ENCODE results near the gene OLFML3.
A peak's percentile ranks its signal among the peaks of the same experiment; 100 is the strongest.
"Not testable (repeated sequence)": the region's sequence is repeated elsewhere in the genome, so short reads cannot be mapped to it uniquely, and the experiment has no call there.

The OLFML3 gene

DNA sequence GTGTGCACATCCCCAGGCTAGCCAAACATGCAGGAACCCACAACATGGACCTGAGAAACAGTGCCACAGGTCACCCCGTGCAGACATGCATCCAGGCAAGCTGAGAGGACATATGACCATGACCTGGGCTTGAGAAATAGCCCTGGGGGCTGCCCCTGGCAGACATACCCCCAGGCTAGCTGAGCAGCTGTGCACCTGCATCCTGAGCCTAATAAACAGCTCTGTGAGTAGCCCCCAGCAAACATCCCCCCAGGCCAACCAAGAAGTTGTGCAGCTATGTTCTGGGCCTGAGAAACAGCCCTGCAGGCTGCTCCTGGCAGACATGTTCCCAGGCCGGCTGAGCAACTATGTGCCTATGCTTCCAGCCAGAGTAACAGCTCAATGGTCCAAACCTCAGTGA, 14.5 kb downstream of the OLFML3 start:
- no peak for DNase-seq

DNA sequence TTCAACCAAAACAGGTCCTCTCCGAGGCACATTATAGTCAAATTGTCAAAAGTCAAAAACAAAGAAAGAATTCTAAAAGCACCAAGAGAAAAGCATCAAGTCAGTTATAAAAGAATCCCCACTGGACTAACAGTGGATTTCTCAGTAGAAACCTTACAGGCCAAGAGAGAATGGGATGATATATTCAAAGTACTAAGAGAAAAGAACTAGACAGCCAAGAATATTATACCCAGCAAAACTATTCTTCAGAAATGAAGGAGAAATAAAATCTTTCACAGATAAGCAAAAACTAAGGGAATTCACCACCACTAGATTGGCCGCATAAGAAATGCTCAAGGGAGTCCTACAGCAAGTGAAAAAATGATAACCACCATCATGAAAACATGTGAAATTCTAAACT, 16.1 kb downstream of the OLFML3 start:
- DNase-seq: no peak

DNA sequence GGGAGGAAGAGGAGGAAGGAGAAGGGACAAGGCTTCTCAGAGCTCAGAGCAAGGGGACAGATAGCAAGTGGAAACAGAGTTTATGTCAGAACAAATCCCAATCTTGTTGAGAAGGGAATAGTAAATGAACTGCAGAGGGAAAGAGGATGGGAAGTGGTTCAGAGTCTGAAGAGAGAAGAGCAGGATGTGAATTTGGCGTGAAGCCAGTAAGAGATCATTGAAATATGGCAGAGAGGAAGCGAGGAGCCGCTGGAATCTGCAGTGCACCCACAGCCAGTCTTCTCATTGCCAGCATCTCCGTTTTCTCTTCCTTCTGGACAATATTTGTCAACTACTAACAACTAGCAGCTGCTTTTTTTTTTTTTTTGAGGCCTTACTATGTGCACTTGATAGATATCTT, 19.1 kb downstream of the OLFML3 start:
- DNase-seq: no peak

DNA sequence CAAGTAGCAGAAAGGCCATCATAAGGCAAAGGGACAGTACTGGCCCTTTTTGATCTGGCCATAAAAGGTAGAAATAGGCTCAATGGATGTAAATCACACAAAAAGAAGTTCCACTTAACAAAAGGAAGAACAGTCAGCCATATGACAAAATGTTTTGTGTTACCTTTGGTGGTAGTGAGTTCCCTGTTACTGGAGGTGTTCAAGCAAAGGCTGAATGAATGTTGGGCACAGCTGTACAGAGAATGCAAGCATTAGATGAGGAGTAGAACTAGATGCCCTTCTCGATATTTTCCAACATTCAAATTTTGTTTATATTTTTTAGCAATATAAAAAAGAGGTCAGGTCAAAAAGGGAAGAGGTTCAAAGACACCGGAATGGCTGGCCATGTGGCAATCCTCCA, 20.0 kb downstream of the OLFML3 start:
- no peak for DNase-seq

DNA sequence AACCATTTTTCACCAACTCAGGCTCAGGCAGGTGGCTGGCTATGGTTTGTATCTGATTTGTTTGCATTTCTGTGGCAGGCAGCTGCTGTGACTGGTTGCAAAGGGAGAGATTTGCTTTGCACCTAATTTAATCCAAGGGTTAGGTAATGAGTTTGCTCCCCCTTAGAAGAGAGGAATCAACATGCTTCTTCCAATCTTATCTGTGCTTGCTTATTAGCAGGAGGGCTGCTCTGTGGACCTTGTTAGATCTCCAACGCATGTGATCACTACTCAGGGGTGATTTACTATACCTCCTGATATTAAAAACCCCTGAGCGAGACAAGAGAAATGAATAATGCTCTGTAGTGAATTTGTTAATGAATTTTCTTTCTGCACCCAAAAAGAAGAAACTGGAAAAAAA, 20.5 kb downstream of the OLFML3 start:
- DNase-seq: peak; percentile 20

DNA sequence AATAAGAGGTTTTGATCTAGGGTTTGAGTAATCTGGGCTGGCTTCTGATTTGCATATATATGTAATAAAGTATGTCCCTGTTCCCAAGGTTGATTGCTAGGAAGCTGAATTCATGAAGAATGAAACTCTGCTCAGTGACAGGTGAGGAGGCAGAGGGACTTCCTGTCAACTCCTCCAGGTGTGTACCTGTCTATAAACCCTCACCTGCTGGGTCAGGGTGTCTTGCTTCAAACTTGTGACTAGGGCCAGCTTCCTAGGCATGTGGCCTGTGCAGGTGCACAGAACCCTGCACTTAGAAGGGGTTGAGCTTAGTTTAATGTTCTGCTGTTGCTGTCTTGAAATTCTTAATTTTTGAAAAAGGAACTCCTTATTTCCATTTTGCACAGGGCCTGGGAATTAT, 21.1 kb downstream of the OLFML3 start:
- DNase-seq: no peak

DNA sequence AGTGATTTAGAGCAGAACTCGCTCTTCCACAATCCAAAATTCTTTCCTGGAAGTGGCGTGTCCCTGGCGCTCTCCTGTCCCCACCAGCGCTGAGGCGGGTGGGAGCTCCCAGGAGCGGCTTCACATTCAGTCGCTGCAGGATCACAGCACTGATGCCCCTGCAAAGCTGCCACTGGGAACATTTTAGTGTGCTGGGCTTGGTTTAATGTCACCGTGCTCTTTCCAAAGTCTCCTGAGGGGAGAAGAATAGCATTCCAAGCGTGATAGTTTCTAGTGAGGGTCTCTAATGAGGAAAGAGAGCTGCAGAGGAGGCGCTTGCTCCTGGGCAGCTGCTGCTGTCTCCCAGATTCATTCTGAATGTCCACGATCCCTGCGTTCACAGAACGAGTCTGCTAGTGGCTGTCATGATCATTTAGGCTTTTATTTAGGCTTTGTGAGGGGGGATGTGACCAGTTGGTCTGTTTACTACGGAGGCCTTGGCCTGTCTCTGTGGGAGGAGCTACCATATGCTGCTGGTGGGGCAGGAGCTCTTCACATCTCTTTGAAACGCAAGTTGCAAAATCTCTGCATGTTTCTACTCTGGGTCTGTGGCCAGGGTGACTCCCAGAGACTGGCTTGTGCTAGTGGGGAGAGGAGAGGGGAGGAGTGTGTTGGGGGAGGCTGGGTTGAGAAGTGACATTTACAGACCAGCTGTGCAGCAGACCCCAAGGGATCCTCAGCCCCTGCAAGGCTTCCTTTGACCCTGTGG, 23.4 kb downstream of the OLFML3 start:
- no peak for DNase-seq

DNA sequence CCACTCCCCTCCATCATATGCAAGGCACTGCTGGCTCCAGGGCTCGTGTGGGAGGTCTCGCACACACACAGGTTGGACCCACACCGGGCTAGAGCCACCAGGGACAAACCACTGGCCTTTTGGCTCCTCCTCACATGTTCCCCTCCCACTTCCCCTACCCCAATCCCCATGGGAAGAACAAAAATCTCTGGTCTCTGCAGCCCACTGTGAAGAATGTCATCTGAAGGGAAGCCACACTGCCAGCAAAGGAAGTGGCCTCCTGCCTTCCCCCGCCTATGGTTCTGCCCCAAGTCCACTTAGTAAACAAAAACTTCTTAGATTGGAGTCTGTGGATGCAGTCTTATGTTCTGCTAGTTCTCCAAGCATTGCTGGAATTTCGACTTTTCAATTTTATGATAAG, 24.2 kb downstream of the OLFML3 start:
- no peak for DNase-seq

DNA sequence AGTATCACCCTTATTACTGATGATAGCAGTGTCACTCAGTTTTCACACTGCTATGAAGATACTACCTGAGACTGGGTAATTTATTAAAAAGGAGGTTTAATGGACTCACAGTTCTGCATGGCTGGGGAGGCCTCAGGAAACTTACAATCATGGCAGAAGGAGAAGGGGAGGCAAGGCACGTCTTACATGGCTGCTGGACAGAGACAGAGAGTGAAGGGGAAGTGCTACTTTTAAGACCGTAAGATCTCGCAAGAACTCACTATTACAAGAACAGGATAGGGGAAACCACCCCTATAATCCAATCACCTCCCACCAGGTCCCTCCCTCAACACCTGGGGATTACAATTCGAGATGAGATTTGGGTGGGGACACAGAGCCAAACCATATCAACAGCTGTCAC, 27.6 kb downstream of the OLFML3 start:
- DNase-seq: not testable (repeated sequence)

DNA sequence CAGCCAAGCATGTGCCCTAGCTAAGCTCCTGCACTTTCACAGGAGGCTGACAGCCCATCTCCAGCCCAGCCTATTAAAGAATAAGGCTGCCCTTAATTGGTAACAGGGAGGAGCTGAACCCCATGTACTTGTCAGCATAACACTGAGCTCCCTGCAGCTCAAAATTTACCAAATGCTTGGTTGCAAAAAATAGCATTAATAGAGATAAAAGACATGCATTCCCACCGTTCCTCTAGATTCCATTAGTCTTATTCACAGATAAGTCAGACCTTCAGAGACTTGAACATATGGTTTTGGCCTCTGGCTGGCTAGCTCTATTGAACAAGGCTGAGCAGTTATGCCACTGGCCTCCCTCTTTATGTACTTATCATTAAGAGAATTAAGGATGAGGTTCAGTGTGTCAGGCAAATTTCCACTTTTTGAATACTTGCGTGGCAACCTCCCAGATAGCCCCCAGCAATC, 29.2 kb downstream of the OLFML3 start:
- no peak for DNase-seq

DNA sequence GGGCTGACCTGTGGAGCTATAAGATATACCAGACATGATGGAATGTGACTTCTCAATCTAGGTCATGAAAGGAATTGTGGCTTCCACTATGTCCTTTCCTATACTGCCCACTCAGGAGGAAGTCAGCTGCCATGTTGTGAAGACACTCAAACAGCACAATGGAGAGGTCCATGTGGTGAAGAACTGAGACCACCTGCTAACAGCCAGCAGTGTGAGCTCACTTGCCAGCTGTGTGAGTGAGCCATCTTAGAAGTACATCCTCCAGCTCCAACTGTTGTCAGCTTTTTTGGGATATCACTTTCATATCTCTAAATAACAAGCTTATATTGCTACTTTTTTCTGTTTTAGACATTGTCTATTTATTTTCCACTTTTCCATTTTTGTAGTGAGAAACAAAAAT, 29.7 kb downstream of the OLFML3 start:
- DNase-seq: no peak

DNA sequence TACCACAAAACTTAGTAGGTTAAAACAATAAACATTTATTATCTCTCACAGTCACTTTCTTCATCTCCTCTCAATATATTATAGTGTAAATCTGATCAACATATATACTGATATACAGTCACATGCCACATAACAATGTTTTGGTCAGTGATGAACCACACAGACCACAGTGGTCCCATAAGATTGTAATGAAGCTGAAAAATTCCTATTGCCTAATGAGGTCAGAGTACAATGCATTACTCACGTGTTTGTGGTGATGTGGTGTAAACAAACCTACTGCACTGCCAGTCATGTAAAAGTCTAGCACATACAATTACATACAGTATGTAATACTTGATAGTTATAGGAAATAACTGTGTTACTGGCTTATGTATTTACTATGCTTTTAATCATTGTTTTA, 30.1 kb downstream of the OLFML3 start:
- DNase-seq: no peak

DNA sequence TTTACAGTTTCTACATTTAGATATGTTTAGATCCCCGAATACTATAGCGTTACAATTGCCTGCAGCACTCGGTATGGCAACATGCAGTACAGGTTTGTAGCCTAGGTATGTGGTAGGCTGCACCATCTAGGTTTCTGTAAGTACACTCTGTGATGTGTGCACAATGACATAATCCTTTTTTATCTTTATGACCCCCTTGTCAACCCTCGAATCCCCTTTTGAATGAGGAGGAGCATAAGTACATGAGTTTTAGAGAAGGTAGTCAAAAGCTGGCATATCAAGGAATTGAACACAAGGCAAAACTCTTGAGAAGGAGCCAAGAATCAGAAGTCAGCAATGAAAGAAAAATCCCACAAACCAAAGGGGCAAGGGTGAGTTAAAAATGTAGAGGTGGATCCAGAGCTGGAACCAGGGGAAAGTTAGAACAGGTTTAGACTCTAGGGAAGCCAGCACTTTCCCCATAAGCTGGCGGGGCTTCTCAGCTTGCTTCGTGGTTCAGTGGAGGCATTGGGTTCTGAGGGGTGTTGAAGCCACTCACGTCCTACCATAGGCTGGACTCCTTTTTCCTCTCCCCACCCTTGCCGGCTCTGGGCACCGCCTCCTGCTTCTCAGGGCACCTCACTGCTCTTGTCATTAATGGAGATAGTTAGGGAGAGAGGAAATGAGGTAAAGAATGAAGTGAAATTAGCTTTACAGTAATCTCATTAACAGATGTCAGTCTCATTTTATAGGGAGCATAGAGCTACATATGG, 31.3 kb downstream of the OLFML3 start:
- no peak for DNase-seq

DNA sequence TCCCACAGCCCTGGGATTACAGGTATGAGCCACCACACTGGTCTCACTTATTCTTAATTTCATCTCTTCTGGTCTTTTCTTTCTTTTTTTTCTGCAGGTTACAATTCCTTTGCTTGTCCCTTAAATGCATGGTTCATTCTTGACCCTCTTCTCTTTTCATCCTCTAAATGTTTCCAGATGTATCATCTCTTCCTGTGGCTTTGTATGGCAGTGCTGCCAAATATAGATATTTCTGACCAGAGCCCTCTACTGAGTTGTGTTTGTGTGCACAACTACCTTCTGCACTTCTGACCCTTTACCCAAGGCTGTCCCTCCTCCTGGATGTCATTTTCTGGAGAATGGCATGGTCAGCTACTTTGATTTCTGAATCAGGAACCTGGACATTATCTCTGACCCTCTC, 32.5 kb downstream of the OLFML3 start:
- no peak for DNase-seq

DNA sequence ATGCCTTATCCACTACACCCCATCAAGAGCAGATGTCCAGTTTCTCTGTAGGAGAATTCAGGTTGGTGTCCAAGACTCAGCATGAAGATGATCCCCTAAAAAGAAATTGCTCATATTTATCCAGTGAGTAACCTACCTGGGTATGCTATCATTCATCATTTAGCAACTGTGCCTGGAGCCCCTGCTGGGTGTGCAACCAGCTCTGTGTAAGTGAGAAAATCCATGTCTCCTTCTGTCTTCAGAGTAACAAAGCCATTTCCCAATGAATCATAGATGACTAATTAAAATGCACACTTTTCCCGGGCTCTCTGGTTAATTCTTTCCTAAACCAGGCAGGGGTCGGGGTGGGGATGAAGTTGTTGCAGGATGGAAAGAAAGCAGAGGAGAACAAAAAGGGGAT, 35.8 kb downstream of the OLFML3 start:
- DNase-seq: no peak

DNA sequence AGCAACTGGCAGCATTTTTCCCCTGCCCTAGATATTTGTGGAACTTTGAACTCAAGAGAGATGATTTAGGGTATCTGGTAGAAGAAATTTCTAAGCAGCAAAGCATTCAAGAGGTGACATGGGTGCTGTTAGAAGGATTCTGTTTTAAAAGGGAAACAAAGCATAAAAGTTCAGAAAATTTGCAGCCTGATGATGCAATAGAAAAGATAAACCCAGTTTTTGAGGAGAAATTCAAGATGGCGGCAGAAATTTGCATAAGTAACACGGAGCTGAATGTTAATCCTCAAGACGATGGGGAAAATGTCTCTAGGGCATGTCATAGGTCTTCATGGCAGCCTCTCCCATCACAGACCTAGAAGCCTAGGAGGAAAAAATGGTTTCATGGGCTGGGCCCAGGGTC, 40.5 kb downstream of the OLFML3 start:
- not testable (repeated sequence) for DNase-seq

DNA sequence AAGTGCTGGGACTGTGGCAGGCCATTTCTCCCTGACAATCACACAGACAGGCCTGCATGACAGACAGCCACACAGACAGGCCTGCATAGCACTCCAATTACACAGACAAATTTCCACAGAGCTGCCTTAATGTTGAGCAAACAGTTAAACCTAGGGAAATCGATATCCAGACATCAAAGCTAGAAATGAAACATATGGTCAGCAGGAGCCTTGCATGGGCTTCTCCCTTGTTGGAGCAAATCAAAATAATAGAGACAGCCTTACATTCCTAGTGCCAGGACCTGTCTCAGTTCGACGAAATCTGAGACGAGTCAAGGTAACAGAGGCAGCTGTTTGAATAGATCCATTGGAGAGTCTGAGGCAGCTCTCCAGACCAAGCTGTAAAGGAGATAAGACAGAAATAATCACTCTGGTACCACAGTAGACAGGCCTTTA, 42.4 kb downstream of the OLFML3 start:
- no peak for DNase-seq

DNA sequence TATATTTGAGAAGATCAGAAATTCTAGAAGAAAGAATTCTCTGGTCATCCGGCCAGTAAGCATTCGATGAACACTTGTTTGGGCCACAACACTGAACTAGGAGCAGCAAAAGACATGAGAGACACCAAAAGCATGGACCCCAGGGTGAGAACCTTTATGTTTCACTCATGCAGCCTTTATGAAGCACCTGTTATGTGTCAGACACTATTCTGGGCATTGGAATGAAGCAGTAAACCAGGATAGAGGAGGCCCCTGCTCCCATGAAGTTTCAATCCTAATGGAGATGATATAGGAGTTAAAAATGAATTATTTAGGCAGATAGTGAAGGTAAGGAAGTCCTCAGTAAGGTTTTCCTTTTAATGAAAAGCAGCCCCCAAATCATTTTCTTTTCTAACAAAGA, 43.6 kb downstream of the OLFML3 start:
- no peak for DNase-seq

DNA sequence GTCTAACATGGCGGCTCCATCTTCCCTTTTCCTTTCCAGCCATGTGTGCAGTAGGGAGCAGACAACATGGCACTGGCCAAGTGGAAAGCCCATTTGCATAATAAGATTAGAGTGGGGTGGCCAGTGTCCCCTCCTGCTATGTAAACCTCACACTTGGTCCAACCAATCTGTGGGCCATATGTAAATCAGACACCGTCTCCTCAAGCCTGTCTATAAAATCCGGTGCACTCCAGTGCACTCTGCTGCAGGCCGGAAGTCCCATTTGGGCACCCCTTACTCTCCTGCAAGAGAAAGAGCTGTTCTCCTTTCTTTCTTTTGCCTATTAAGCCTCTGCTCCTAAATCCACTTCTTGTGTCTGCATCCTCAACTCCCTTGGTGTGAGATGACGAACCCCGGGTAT, 44.1 kb downstream of the OLFML3 start:
- no peak for DNase-seq

DNA sequence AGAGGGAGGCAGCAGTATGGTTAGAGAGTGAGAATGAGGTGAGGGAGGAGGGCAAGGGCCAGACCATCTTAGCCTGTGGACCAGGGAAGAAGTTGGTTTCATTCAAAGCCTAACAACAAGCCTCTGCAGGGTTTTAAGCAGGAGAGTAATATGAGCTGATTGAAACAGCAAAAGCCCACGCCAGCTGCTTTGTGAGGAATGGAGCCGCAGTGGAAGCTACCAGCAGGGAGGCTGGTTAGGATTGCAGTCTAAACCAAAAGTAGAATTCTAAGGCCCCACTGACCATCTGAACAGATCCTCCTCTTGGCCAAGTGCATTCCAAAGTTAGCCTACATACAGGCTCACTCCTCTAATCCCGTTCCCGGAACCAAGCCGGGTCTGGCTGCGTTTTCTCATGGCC, 44.8 kb downstream of the OLFML3 start:
- DNase-seq: no peak

DNA sequence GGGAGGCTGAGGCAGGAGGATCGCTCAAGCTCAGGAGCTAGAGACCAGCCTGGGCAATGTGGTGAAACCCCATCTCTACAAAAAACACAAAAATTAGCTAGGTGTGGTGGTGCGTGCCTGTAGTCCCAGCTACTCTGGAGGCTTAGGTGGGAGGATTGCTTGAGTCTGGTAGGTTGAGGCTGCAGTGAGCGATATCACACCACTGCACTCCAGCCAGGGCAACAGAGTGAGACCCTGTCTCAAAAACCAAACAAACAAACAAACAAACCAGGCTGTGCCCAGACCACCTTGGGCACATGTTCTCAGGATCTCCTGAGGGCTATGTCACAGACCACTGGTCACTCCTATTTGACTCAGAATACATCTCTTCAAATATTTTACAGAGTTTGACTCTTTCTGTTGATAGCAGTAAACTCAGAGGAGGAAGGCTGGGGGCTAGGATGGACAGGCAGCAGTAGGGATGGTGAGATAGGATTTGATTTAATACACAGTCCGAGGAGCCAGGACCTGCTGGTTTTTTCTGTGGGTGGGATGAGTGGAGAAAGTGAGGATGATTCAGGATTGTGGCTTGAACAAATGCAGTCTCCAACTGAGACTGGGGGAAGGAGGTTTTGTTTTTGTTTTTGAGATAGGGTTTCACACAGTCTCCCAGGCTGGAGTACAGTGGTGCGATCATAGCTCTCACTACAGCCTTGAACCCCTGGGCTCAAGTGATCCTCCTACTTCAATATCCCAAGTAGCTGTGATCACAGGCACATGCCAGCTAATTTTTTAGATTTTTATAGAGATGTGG, 46.5 kb downstream of the OLFML3 start:
- DNase-seq: no peak

DNA sequence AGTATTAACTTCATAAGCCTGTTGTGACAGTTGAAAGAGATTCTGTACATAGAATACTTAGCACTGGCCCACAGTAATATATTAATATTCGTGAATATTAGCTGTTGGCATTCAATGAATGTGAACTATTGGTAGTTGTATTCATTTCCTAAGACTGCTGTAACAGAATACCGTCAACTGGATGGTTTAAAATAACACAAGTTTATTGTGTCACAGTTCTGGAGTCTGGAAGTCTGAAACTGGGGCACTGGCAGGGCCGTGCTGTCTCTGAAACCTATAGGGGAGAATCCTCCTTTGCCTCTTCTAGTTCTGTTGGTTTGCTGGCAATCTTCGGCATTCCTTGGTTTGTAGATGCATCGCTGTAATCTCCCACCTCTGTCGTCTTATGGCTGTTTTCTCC, 47.5 kb downstream of the OLFML3 start:
- DNase-seq: no peak
